ENCODE results near the gene MKRN3.

Gene MKRN3

DNA sequence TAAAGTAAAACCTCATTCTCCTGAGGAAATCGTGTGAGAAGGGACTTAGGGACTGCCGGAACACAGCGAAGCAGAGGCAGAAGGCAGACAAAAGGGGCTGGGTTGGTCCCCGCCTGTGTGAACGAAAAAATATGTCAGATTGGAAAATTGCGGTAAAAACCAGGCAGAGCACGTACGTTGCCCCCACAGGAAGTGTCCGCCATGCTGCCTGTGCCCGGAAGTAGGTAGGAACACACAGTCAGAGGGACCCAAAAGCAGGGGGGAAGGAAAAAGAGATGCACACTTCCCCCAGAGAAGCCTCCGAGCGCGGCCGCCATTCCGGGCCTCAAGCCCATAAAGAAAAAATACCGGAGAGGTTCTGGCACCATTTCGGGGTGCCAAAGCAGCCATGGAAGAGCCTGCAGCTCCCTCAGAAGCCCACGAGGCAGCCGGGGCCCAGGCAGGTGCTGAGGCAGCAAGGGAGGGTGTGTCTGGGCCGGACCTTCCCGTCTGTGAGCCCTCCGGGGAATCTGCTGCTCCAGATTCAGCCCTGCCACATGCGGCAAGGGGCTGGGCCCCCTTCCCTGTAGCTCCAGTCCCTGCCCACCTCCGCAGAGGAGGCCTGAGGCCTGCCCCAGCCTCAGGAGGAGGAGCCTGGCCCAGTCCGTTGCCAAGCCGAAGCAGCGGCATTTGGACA lies at the start of gene MKRN3:
TSS of gene MKRN3 (plus strand) at position 280 of the 676 bp plus-strand sequence. CDS start at position 389, 109 bp downstream.
- no peak for DNase-seq

- DNase-seq: no peak
These were observed 48.6 kb upstream of the MKRN3 start for GRCh38 chr15:23516866-23517265.

DNA sequence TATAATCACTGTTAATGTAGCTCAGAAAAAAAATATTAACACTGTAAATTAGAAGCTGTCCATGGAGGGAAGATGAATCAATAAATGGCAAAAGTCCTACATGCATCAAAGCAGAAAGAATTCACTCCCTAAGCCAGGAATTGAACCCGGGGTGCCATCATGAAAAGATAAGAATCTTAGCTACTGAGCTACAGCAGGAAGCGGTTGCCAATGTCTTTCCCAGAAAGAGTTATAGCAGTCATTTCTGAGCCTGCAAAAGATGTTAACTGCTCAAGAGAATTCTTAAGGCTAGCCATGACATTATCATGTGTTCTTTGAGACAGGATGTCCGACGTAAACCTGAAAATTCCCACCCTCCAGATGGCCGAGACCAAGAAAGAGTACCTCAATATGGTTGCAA lies 47.4 kb upstream of the MKRN3 start:
- DNase-seq: no peak

GRCh38 chr15:23524816-23525215 lies 40.7 kb upstream of the MKRN3 start:
- DNase-seq: no peak

DNA sequence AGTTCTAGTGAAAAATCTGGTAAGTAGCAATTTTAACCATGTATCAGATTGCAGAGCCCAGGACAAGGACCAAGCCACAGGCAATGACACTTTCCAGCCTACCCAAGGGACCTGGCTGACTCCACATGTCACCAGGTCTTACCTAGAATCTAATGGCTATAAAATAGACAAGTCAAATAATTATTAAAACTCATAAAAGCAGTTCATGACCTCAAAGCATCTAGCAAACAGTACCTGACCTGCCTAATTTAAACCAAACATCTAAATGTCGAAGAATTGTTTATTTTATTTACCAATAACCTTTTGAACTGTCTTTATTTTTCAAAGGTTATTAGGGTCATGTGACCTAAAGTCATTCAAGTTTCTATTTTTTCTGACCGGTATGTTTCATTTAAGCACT lies 35.6 kb upstream of the MKRN3 start:
- no peak for DNase-seq

GRCh38 chr15:23532024-23532423 lies 33.5 kb upstream of the MKRN3 start:
- DNase-seq: no peak

DNA sequence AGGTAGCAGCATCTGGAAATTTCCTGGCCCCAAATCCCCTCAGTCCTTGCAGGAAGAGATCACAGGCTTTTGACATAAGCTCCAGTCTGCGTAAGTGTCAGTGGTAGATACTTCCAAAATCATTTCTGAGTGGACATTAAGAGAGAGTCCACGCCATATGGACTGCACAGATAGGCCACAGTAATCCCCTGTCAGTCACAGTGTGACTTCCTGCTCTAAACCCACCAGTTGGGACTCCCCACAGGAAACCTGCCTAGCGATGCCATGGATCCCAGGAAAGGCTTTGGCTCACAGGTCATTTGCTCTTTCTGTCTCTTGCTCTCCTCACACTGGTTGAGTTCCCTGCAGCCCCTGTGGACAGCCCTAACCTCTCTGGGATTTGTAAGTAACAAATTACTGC lies 28.8 kb upstream of the MKRN3 start:
- DNase-seq: no peak

GRCh38 chr15:23538648-23539047 lies 26.8 kb upstream of the MKRN3 start:
- DNase-seq: no peak

- DNase-seq: no peak
These were observed 25.6 kb upstream of the MKRN3 start for GRCh38 chr15:23539892-23540291.

- DNase-seq: no peak
These were observed 19.3 kb upstream of the MKRN3 start for GRCh38 chr15:23546158-23546557.

DNA sequence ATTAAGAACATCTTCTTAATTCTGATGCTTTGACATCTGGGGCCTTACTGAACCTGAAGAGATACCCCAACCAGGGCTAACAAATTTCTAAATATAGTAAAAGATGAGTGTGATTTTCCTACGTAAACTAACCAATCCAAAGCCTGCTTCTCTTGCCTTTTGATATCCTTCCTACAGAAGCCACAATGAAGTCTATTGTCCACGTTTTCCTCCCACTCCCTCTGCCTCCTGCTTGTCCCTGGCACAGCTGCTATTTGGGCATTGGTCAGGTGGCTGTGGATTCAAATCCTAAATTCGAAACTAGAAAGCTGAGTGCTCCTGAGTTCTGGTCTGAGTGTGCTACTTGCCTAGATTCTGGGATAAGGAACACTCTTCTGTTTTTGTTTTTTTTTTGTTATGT lies 17.4 kb upstream of the MKRN3 start:
- DNase-seq: no peak

GRCh38 chr15:23561914-23562313 lies 3.6 kb upstream of the MKRN3 start:
- DNase-seq: no peak

DNA sequence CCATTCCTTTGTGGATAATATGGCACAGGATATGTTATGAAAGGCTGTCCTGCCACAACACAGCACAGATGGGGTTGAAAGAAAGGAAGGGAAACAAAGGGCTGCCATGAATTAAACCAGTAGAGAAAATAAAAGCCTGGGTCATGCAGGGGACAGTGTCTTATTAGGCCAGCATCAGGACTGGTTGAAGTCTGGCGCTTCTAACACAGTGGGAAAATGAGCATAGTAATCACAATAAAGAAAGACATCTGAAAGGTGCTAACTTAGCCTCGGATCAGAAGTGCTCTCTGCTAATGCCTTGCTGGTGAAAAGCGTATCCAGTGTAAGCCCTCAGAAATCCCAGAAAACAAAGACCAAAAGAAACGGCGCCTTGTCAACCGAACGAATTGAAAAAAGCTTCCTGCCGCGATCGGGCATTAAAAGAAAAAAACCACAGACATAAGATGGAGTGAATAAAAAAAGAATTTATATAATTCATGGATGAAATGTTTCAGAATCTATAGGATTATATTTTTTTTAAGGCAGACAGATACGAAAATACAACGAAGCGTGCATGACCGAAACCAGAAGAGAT lies 566 bp upstream of the MKRN3 start:
- no peak for DNase-seq

DNA sequence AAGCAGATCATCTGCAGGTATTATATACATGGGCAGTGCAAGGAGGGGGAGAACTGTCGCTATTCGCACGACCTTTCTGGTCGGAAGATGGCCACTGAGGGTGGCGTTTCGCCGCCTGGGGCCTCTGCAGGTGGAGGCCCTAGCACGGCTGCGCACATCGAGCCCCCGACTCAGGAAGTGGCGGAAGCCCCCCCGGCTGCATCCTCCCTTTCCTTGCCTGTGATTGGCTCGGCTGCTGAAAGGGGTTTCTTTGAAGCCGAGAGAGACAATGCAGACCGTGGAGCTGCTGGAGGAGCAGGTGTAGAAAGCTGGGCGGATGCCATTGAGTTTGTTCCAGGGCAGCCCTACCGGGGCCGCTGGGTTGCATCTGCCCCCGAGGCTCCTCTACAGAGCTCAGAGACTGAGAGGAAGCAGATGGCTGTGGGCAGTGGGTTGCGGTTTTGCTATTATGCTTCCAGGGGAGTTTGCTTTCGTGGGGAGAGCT lies 639 bp downstream of the MKRN3 start:
- DNase-seq: no peak

- DNase-seq: no peak
These were observed 1.2 kb downstream of the MKRN3 start for GRCh38 chr15:23566651-23567050.

DNA sequence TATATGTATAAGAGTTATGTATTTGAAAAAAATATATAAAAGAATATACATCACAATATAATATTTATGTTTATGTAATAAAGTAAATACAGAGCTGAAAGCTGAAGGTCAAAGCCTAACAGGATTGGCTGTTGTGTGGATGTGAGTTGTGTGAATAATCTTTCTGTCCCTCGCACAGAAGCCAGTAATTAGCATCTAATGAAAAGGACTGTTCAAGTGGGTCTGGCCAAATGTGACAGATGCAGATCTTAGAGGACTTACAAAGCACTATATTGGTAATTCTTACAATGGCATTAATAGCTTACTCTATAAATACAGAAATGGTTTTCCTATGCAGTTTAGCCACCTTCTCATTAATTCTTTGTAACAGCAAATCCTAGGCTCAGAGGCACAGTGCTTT lies 2.4 kb downstream of the MKRN3 start:
- DNase-seq: no peak

DNA sequence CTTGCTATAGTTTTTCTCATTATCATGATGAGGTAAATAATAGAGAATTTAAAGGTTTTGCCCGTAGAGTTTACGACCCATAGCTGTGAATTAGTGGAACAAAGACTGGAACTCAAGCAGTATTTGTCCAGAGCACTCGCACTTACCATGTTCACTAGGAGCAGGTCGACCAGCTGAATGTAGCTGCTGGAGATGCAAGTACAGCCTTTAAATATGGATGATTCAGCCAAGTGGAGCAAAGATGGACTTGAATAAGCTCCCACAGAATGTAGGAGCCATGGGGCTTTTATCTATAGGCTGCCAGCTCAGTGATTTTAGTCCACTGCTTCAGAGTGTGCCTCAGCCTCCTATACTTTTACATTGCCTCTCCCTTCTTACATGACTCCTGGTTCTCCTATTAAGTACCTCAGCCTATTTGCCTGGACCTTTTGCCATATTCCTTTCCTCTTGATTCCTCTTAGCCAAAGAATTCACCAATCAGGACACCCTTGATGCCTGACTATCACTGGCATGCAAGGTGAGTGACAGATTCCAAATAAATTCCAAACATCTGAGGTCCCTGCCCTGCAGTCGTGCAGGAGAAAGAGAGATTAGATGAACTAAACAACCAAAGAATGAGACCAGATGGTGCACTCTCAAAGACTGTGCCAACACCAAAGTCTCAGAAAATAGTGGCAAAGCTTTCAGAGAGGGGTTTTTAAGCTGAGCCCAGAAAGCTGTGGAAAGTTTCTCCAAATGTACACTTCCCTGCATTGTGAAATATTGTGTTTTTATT lies 3.9 kb downstream of the MKRN3 start:
- DNase-seq: no peak

DNA sequence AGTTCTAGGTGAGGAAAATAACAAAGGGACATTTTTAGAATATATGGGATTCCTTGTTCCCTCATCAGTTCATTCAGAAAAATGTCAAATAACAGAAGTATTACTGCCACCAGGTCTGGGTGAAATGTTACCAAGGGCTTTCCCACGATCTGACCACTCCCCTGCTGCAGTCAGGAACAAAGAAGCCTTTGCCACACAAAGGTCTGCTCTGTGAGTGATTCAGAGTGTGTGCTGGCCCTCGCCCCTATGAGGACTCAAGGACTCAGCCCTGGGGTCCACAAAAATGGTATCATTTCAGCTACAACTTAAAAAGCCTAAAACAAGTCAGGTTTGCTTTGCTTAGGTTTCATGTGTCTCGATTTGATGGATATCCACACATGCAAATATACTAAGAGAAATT lies 5.0 kb downstream of the MKRN3 start:
- DNase-seq: no peak

DNA sequence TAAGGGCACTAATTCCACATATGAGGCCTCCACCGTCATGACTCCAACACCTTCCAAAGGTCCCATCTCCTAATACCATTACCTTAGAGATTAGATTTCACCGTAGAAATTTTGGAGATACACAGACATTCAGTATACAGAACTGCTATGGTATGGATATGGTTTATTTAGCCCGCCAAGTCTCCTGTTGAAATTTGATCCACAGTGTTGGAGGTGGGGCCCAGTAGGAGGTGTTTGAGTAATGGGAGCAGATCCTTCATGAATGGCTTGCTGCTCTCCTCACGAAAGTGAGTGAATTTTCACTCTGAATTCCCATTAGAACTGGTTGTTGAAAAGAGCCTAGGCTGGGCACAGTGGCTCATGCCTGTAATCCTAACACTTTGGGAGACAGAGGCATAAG lies 7.4 kb downstream of the MKRN3 start:
- DNase-seq: no peak

DNA sequence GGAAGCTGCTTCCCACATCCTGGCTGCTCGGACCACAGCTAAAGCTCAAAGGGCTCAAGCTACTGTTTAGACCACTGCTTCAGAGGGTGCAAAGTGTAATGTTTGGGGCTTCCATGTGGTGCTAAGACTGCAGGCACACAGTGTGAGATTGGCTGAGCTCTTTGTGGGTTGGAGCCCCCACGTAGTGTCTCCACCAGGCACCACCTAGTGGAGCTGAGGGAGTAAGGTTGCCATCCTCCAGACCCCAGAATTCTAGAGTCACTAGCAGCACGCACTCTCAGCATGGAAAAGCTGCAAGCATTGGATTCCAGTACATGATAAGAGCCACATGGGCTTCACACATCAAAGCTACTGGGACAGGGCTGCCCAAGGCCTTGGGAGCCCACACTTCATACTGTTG lies 9.3 kb downstream of the MKRN3 start:
- DNase-seq: no peak

GRCh38 chr15:23576061-23576460 lies 10.6 kb downstream of the MKRN3 start:
- no peak for DNase-seq

GRCh38 chr15:23578521-23579150 lies 13.2 kb downstream of the MKRN3 start:
- no peak for DNase-seq

DNA sequence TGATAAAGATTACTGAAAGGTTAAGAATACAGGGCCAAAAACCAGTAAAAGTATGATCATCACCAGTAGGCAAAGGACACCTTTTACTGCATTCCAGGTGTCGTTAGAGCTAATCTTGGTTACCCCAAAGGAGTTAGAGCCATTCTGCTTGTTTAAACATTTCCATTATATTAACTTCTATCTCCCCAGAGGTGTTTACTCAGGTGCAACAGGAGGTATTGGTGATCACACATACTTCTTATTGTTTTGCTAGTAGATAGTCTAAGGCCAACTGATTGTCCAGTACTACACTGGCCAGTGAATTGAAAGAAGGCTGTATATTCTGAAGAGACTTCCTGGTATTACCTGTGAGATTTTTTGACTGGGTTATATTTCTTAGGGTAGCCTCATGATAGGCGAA lies 22.8 kb downstream of the MKRN3 start:
- no peak for DNase-seq

- no peak for DNase-seq
These were observed 23.5 kb downstream of the MKRN3 start for GRCh38 chr15:23589012-23589411.

All from activated CD4-positive, CD25-positive, alpha-beta regulatory T cell treated with anti-CD3 and anti-CD28 coated beads, Interleukin-2, amount 50 U/mL, for 72 hours (primary cell).